AG04450 (cell line): Measurements from ENCODE around the gene GNA15. TPM values are rescaled to one million over a fixed set of nuclear protein-coding genes. Genes with fewer than 3 reads are reported as not detected.

Experiments used
- CTCF ChIA-PET: fragments of 300-600, 350-600 bp; formaldehyde crosslinking; extraction: SDS; loops from one replicate; lab custom pipeline; 2022; ENCODE audit warnings: antibody characterized with exemption, inconsistent platforms; lab: Charles Lee
- POLR2A ChIA-PET: fragments of 350-600 bp; formaldehyde crosslinking; extraction: SDS; loops from one replicate; lab custom pipeline; 2021; ENCODE audit warnings: antibody characterized with exemption, inconsistent platforms; lab: Yijun Ruan, JAX
- DNase-seq: peaks from one replicate; pipeline ENCODE4 v3.0.0-alpha.2; 2011; ENCODE audit warnings: low read depth, low spot score
- H3K27ac ChIP-seq: one replicate; pipeline ENCODE4 v1.5.1; 2012; ENCODE audit warnings: low read depth, low read length, control low read depth
- H3K27me3 ChIP-seq: one replicate; pipeline ENCODE4 v1.6.0; 2012; ENCODE audit warnings: low read length; ENCODE audit not compliant: control insufficient read depth, insufficient read depth
- H3K4me3 ChIP-seq: 2 replicates; pipeline ENCODE4 v1.5.1; 2011; ENCODE audit warnings: mild to moderate bottlenecking, low read depth, low read length, control low read depth
- H3K9me3 ChIP-seq: 2 replicates; pipeline ENCODE4 v1.5.1; 2012; ENCODE audit warnings: low read length; ENCODE audit not compliant: control insufficient read depth, insufficient read depth
- polyA plus RNA-seq: library from polyadenylated mRNA; depleted of rRNA; stranded (reverse); fragments of >200 nt; gene quantifications from 2 replicates; pipeline ENCODE4 v1.2.3, GENCODE V29; 2011
- TF ChIP-seq, protein P1 (sequence below): IDR thresholded peaks from 2 replicates; pipeline ENCODE4 v1.5.1; 2011; ENCODE audit warnings: low read depth, low read length, control low read depth, inconsistent platforms

GNA15 gene
- polyA plus RNA-seq, 1 experiment: not detected

- DNase-seq: no peak
- POLR2A ChIA-PET: no interaction called here
These were observed 33.3 kb upstream of the GNA15 start for GRCh38 chr19:3102239-3103140.

GRCh38 chr19:3104708-3104983 is 31.2 kb upstream of the GNA15 start:
- no peak for DNase-seq
- H3K4me3 ChIP-seq: no peak overlapping the region
- TF ChIP-seq, protein P1, sequence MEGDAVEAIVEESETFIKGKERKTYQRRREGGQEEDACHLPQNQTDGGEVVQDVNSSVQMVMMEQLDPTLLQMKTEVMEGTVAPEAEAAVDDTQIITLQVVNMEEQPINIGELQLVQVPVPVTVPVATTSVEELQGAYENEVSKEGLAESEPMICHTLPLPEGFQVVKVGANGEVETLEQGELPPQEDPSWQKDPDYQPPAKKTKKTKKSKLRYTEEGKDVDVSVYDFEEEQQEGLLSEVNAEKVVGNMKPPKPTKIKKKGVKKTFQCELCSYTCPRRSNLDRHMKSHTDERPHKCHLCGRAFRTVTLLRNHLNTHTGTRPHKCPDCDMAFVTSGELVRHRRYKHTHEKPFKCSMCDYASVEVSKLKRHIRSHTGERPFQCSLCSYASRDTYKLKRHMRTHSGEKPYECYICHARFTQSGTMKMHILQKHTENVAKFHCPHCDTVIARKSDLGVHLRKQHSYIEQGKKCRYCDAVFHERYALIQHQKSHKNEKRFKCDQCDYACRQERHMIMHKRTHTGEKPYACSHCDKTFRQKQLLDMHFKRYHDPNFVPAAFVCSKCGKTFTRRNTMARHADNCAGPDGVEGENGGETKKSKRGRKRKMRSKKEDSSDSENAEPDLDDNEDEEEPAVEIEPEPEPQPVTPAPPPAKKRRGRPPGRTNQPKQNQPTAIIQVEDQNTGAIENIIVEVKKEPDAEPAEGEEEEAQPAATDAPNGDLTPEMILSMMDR: no peak
- no peaks in the 10 kb centered on the region; the same call in 1 of the 2 replicates for H3K9me3 ChIP-seq
- POLR2A ChIA-PET: interaction anchor here (0.6 to 1.7 kb wide), 3 partner anchors 40 to 154 kb away, joined by 3 to 11 read pairs (median 3); no protein-coding TSS in a partner anchor
- H3K27me3 ChIP-seq: no peaks in the 10 kb centered on the region
- CTCF ChIA-PET: interaction anchor here (0.6 to 3.7 kb wide), 21 partner anchors 13 to 217 kb away, joined by 3 to 50 read pairs (median 4); partner anchors contain the start of gene TLE6
- no peak overlapping the region for H3K27ac ChIP-seq

More at GRCh38 chr19:3102239-3103140, 33.3 kb upstream of the GNA15 start:
- no peaks in the 10 kb centered on the region for H3K27me3 ChIP-seq
- no peak overlapping the region for H3K27ac ChIP-seq
- no peaks in the 10 kb centered on the region; the same call in 1 of the 2 replicates for H3K9me3 ChIP-seq
- CTCF ChIA-PET: interaction anchor here (3.7 kb wide), 1 partner anchor 151 kb away, joined by 50 read pairs; no protein-coding TSS in a partner anchor
- no peak overlapping the region for H3K4me3 ChIP-seq
- TF ChIP-seq, protein P1: no peak

GRCh38 chr19:3105641-3106508 is 30.0 kb upstream of the GNA15 start:
- no peak overlapping the region for H3K4me3 ChIP-seq
- CTCF ChIA-PET: interaction anchor here (0.8 to 2.4 kb wide), 2 partner anchors 143 to 155 kb away, joined by 3 to 32 read pairs; no protein-coding TSS in a partner anchor
- POLR2A ChIA-PET: no interaction called here
- no peak overlapping the region for H3K27ac ChIP-seq
- TF ChIP-seq, protein P1: no peak
- no peaks in the 10 kb centered on the region for H3K27me3 ChIP-seq
- DNase-seq: no peak
- no peaks in the 10 kb centered on the region; the same call in 1 of the 2 replicates for H3K9me3 ChIP-seq

DNA sequence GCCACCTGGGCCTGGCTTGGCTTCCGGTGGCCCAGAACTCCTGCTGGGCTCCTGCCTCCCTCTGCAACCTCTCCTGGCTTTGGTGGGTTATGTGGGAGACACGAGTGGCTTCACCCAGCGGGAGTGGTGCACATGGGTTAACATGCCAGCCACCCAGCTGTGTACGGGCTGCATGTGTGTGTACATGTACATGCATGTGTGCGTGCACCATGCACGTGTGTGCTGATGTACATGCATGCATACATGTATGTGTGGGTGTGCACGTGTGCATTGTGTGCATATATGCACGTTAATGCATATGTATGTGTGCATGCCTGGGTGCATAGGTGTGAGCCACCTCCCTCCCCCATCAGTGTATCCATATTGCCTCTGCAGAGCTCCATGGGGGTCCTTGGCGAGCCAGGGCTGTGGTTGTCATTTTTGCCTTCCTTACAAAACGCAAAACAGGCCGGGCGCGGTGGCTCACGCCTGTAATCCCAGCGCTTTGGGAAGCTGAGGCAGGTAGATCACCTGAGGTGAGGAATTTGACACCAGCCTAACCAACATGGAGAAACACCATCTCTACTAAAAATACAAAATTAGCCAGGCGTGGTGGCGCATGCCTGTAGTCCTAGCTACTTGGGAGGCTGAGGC is 29.2 kb upstream of the GNA15 start:
- ChIA-PET POLR2A (no interaction called here), CTCF (interaction anchor here (0.8 to 2.4 kb wide), 3 partner anchors 148 to 155 kb away, joined by 3 to 29 read pairs (median 4); no protein-coding TSS in a partner anchor)
- TF ChIP-seq, protein P1: no peak
- DNase-seq: no peak
- Histone ChIP-seq H3K4me3 (no peak overlapping the region), H3K9me3 (no peaks in the 10 kb centered on the region; the same call in 1 of the 2 replicates), H3K27ac (no peak overlapping the region), H3K27me3 (no peaks in the 10 kb centered on the region)
